Spleen (tissue), 7 donors: ENCODE results near the gene FAM9C.

Experiments used
- POLR2A ChIP-seq, 3 donors: fragments of 450-650 bp; IDR thresholded peaks; one replicate each; pipeline ENCODE4 v1.5.1; 2017; ENCODE audit warnings: antibody characterized with exemption in 3 of 3, mild to moderate bottlenecking in 1 of 3
- TF ChIP-seq, protein P1 (sequence below), 11 experiments: fragments of 200-600 bp in 7 of 11; fragments of 450-650 bp in 4 of 11; sonication (generic) in 4 of 11; IDR thresholded peaks in 8 of 11; conservative IDR thresholded peaks in 3 of 11; 1 replicate in 7 of 11; 2 replicates in 4 of 11; pipeline versions ENCODE4 v1.4.0 to v1.8.0; 2016 to 2021; ENCODE audit warnings: antibody characterized with exemption in 11 of 11, inconsistent platforms in 4 of 11, mild to moderate bottlenecking in 1 of 11
- donor health status: DM: no; HTN: no; CAD: no; lungs with moderate emphysema.
- donor health status: DM: no; HTN: no; CAD: no.
- donor health status: DM: no; HTN: no; CAD: no.

DNA sequence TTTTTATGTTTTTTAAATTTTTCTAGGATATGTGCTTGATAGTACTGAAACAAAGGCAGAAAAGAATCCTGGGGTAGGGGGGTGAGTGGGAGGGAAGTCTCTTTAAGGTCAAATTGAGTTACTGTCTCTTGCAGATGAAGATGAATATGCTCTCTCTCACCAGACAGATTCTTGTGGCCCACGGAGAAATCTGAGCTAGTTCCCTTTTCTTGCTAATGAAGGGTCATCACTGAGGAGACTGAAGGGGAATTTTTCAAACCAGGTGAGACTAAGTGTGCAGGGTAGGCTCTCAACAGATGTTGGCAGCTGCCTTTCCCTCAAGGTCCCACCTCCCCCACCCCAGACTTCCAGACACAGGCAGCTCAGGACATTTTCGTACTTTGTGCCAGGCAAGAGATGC, 21.5 kb downstream of the FAM9C start:
- TF ChIP-seq, protein P1, sequence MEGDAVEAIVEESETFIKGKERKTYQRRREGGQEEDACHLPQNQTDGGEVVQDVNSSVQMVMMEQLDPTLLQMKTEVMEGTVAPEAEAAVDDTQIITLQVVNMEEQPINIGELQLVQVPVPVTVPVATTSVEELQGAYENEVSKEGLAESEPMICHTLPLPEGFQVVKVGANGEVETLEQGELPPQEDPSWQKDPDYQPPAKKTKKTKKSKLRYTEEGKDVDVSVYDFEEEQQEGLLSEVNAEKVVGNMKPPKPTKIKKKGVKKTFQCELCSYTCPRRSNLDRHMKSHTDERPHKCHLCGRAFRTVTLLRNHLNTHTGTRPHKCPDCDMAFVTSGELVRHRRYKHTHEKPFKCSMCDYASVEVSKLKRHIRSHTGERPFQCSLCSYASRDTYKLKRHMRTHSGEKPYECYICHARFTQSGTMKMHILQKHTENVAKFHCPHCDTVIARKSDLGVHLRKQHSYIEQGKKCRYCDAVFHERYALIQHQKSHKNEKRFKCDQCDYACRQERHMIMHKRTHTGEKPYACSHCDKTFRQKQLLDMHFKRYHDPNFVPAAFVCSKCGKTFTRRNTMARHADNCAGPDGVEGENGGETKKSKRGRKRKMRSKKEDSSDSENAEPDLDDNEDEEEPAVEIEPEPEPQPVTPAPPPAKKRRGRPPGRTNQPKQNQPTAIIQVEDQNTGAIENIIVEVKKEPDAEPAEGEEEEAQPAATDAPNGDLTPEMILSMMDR (IDR thresholded peaks at IDR 0.05 in 8 of 11, conservative IDR thresholded peaks at IDR 0.05 in 3 of 11), result no peak
- TF ChIP-seq POLR2A (IDR thresholded peaks at IDR 0.05), result no peak
